Peyer's patch (tissue), 4 donors: ENCODE measurements around the gene SEMA3C.

Source experiments
- POLR2A ChIP-seq, 2 donors: fragments of 450-650 bp; IDR thresholded peaks; one replicate each; pipeline ENCODE4 v1.5.1; 2017; ENCODE audit warnings: antibody characterized with exemption in 2 of 2, mild to moderate bottlenecking in 2 of 2, moderate library complexity in 2 of 2
- TF ChIP-seq, protein P1 (sequence below), 6 experiments: fragments of 450-650 bp in 4 of 6; fragments of 200-600 bp in 2 of 6; sonication (generic) in 1 of 6; IDR thresholded peaks; one replicate each; pipeline ENCODE4 v1.5.1; 2017 to 2019; ENCODE audit warnings: antibody characterized with exemption in 6 of 6, mild to moderate bottlenecking in 3 of 6, moderate library complexity in 1 of 6

DNA sequence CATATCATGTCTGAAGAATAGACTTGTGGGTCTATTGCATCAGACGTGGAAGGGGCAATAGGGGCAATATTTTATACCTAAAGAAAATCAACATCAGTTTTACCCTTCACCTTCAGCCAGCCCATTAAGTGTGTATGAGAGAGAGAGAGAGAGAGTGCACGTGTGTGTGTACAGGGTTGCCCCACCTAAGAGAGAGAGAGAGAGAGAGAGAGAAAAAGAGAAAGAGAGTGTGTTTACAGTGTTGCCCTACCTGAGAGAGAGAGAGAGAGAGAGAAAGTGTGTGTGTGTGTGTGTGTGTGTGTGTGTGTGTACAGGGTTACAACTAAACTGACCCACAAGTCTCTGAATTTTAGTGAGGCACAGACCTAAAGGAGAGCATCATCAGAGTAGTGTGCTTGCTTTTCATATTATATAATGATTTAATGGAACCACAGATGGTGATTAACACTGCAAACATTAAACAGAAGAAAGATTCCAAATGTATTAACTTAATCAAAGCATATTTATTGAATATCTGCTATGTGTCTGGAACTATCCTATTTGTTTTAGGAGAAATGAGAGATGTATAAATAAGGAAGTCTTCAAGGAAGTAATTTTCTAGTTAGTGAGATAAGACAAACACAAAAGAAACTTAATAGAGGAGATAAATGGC, 213.6 kb downstream of the SEMA3C start:
- TF ChIP-seq, protein P1, sequence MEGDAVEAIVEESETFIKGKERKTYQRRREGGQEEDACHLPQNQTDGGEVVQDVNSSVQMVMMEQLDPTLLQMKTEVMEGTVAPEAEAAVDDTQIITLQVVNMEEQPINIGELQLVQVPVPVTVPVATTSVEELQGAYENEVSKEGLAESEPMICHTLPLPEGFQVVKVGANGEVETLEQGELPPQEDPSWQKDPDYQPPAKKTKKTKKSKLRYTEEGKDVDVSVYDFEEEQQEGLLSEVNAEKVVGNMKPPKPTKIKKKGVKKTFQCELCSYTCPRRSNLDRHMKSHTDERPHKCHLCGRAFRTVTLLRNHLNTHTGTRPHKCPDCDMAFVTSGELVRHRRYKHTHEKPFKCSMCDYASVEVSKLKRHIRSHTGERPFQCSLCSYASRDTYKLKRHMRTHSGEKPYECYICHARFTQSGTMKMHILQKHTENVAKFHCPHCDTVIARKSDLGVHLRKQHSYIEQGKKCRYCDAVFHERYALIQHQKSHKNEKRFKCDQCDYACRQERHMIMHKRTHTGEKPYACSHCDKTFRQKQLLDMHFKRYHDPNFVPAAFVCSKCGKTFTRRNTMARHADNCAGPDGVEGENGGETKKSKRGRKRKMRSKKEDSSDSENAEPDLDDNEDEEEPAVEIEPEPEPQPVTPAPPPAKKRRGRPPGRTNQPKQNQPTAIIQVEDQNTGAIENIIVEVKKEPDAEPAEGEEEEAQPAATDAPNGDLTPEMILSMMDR (IDR thresholded peaks at IDR 0.05): no peak
- TF ChIP-seq POLR2A (IDR thresholded peaks at IDR 0.05): no peak
